Esophagus squamous epithelium (tissue), 5 donors: Measurements from ENCODE around the gene KDM5B. TPM values are rescaled to one million over a fixed set of nuclear protein-coding genes. Genes with fewer than 3 reads are reported as not detected.

Experiments
- DNase-seq: peaks from one replicate; lab custom pipeline; 2025; lab: John Stamatoyannopoulos, UW
- H3K27ac ChIP-seq, 4 donors: fragments of 200-600 bp; sonication (generic); one replicate each; pipeline ENCODE4 v1.5.1; 2016 to 2019; ENCODE audit warnings: mild to moderate bottlenecking in 1 of 4
- H3K27me3 ChIP-seq, 4 donors: fragments of 200-600 bp; sonication (generic); 1 replicate in 3 of 4; 2 replicates in 1 of 4; pipeline versions ENCODE4 v1.5.1 to v1.6.0; 2017 to 2021; ENCODE audit warnings: antibody characterized with exemption in 1 of 4
- H3K36me3 ChIP-seq, 3 donors: fragments of 200-600 bp; sonication (generic); one replicate each; pipeline ENCODE4 v1.5.1; 2016 to 2019
- H3K4me1 ChIP-seq, 3 donors: fragments of 200-600 bp; sonication (generic); one replicate each; pipeline ENCODE4 v1.5.1; 2017 to 2019
- H3K4me3 ChIP-seq, 4 donors: fragments of 200-600 bp; sonication (generic); 1 replicate in 3 of 4; 2 replicates in 1 of 4; pipeline ENCODE4 v1.5.1; 2016 to 2019; ENCODE audit warnings: mild to moderate bottlenecking in 2 of 4, moderate library complexity in 1 of 4
- H3K9me3 ChIP-seq, 3 donors: fragments of 200-600 bp; sonication (generic); one replicate each; pipeline ENCODE4 v1.5.1; 2016 to 2019
- CTCF ChIP-seq, 6 experiments: fragments of 450-650 bp in 4 of 6; fragments of 200-600 bp in 2 of 6; sonication (generic) in 2 of 6; IDR thresholded peaks; one replicate each; pipeline ENCODE4 v1.5.1; 2016 to 2019; ENCODE audit warnings: antibody characterized with exemption in 6 of 6, mild to moderate bottlenecking in 4 of 6, moderate library complexity in 4 of 6
- POLR2A ChIP-seq, 4 donors: fragments of 450-650 bp; IDR thresholded peaks; one replicate each; pipeline ENCODE4 v1.6.1; 2017; ENCODE audit warnings: antibody characterized with exemption in 4 of 4, mild to moderate bottlenecking in 4 of 4, moderate library complexity in 3 of 4
- WGBS, 2 donors: methylation state at CpG; one replicate each; pipeline ENCODE4 v1.1.5; 2018; 5-methylcytosine and 5-hydroxymethylcytosine counted together
- intact Hi-C: fragments of 100-400 bp; cut with DNase I; formaldehyde crosslinking; loops from one replicate; pipeline ENCODE4 v1.15.0; 2022
- total RNA-seq, 4 donors: library from RNA; depleted of rRNA; stranded (reverse); fragments of >200 nt; gene quantifications; one replicate each; pipeline ENCODE4 v1.1.0, GENCODE V29; 2016
- donor health status: DM: yes; HTN: yes; CAD: no.

Gene KDM5B
- total RNA-seq, 4 donors from 2014 or later = 41.2 to 88.9 (median 60.3) TPM

- Histone ChIP-seq H3K27ac (no peak overlapping the region), H3K4me1 (peaks cover 0 to 23% (median 0%) of the 10 kb centered on the region in 3 donors), H3K4me3 (no peak overlapping the region), H3K36me3 (no peaks in the 10 kb centered on the region), H3K27me3 (no peaks in the 10 kb centered on the region), H3K9me3 (no peaks in the 10 kb centered on the region)
- WGBS, 2 donors = 67 to 74% methylated on average over 1 of the region's 1 CpG
- intact Hi-C loops = no loop called here
- no peak for DNase-seq
- no peak for TF ChIP-seq CTCF (IDR thresholded peaks at IDR 0.05)
- TF ChIP-seq POLR2A (IDR thresholded peaks at IDR 0.05) = no peak
These were observed 10.6 kb upstream of the KDM5B start for GRCh38 chr1:202818819-202819218.

- 52 to 76% methylated on average over 10 of the region's 10 CpGs for WGBS, 2 donors
- Histone ChIP-seq H3K27ac (no peak overlapping the region), H3K27me3 (no peaks in the 10 kb centered on the region), H3K36me3 (no peaks in the 10 kb centered on the region), H3K4me1 (peaks cover 15 to 44% (median 16%) of the 10 kb centered on the region in 3 donors), H3K4me3 (no peak overlapping the region), H3K9me3 (no peaks in the 10 kb centered on the region)
- TF ChIP-seq POLR2A (IDR thresholded peaks at IDR 0.05) = no peak
- no peak for TF ChIP-seq CTCF (IDR thresholded peaks at IDR 0.05)
- intact Hi-C loops = no loop called here
- DNase-seq = no peak
These were observed 6.9 kb upstream of the KDM5B start for GRCh38 chr1:202815120-202815519.

- H3K4me3 ChIP-seq = peak overlapping the region in 3 of 4 donors; percentile 69 to 90 (median 75)
- intact Hi-C loops = no loop called here
- H3K4me1 ChIP-seq = peaks cover 16 to 61% (median 19%) of the 10 kb centered on the region in 3 donors
- no peaks in the 10 kb centered on the region for H3K36me3 ChIP-seq
- WGBS, 2 donors = 60 to 88% methylated on average over 5 of the region's 9 CpGs
- H3K9me3 ChIP-seq = no peaks in the 10 kb centered on the region
- H3K27ac ChIP-seq = peak overlapping the region; percentile 32 to 91 (median 84)
- no peak for DNase-seq
- H3K27me3 ChIP-seq = no peaks in the 10 kb centered on the region
- TF ChIP-seq CTCF (IDR thresholded peaks at IDR 0.05) (no peak), POLR2A (IDR thresholded peaks at IDR 0.05) (no peak)
These were observed 4.2 kb upstream of the KDM5B start for GRCh38 chr1:202812176-202813026.

- H3K27me3 ChIP-seq = no peaks in the 10 kb centered on the region
- no peak for DNase-seq
- intact Hi-C loops = no loop called here
- 6 to 8% methylated on average over 25 to 39 of the region's 43 CpGs for WGBS, 2 donors
- no peaks in the 10 kb centered on the region for H3K9me3 ChIP-seq
- H3K4me1 ChIP-seq = peaks cover 16 to 68% (median 19%) of the 10 kb centered on the region in 3 donors
- peak overlapping the region; percentile 78 to 92 (median 91) for H3K27ac ChIP-seq
- TF ChIP-seq POLR2A (IDR thresholded peaks at IDR 0.05) = no peak
- no peak for TF ChIP-seq CTCF (IDR thresholded peaks at IDR 0.05)
- H3K36me3 ChIP-seq = no peaks in the 10 kb centered on the region
- peak overlapping the region; percentile 47 to 90 (median 72) for H3K4me3 ChIP-seq
These were observed 3.3 kb upstream of the KDM5B start for GRCh38 chr1:202811296-202812175.
